GM19438 (cell line): ENCODE results near the gene PDZD8.

Experiments used
- ATAC-seq: cut with Tn5 transposase; IDR thresholded peaks from one replicate; pipeline ENCODE4 v1.9.1; 2021; ENCODE audit warnings: low read depth; ENCODE audit not compliant: unreplicated experiment

PDZD8 gene

GRCh38 chr10:117352724-117353123 lies 22.5 kb downstream of the PDZD8 start:
- no peak for ATAC-seq

- no peak for ATAC-seq
Observed at GRCh38 chr10:117351996-117352395, 23.2 kb downstream of the PDZD8 start.

- ATAC-seq: no peak
Observed at GRCh38 chr10:117351558-117351957, 23.7 kb downstream of the PDZD8 start.

GRCh38 chr10:117350909-117351308 lies 24.3 kb downstream of the PDZD8 start:
- ATAC-seq: peak; percentile 77

- ATAC-seq: no peak
Observed at GRCh38 chr10:117348236-117348635, 27.0 kb downstream of the PDZD8 start.

- no peak for ATAC-seq
Observed at GRCh38 chr10:117346574-117346973, 28.7 kb downstream of the PDZD8 start.

- ATAC-seq: no peak
Observed at GRCh38 chr10:117345143-117345542, 30.1 kb downstream of the PDZD8 start.

- ATAC-seq: no peak
Observed at GRCh38 chr10:117342641-117343040, 32.6 kb downstream of the PDZD8 start.

- ATAC-seq: no peak
Observed at GRCh38 chr10:117341061-117341460, 34.2 kb downstream of the PDZD8 start.

- ATAC-seq: no peak
Observed at GRCh38 chr10:117339979-117340378, 35.3 kb downstream of the PDZD8 start.

GRCh38 chr10:117339578-117339977 lies 35.7 kb downstream of the PDZD8 start:
- ATAC-seq: no peak

GRCh38 chr10:117334926-117335325 lies 40.3 kb downstream of the PDZD8 start:
- ATAC-seq: no peak

- no peak for ATAC-seq
Observed at GRCh38 chr10:117334066-117334465, 41.2 kb downstream of the PDZD8 start.

- ATAC-seq: no peak
Observed at GRCh38 chr10:117327262-117327661, 48.0 kb downstream of the PDZD8 start.

GRCh38 chr10:117324367-117324766 lies 50.9 kb downstream of the PDZD8 start:
- ATAC-seq: no peak

- no peak for ATAC-seq
Observed at GRCh38 chr10:117322260-117322659, 53.0 kb downstream of the PDZD8 start.

GRCh38 chr10:117320050-117320665 lies 55.1 kb downstream of the PDZD8 start:
- ATAC-seq: no peak

GRCh38 chr10:117318909-117319308 lies 56.3 kb downstream of the PDZD8 start:
- ATAC-seq: no peak

- no peak for ATAC-seq
Observed at GRCh38 chr10:117316701-117317100, 58.5 kb downstream of the PDZD8 start.

- no peak for ATAC-seq
Observed at GRCh38 chr10:117313641-117314040, 61.6 kb downstream of the PDZD8 start.

GRCh38 chr10:117312430-117312829 lies 62.8 kb downstream of the PDZD8 start:
- ATAC-seq: no peak

- ATAC-seq: no peak
Observed at GRCh38 chr10:117311261-117311660, 64.0 kb downstream of the PDZD8 start.

GRCh38 chr10:117306674-117307073 lies 68.6 kb downstream of the PDZD8 start:
- ATAC-seq: no peak
